HUES48 (cell line): Measurements from ENCODE around the gene ABCG1.

Source experiments
- H3K27ac ChIP-seq: one replicate; pipeline ENCODE4 v1.7.0; 2013; ENCODE audit warnings: low read depth, low read length, inconsistent platforms
- H3K27me3 ChIP-seq: 2 replicates; pipeline ENCODE4 v1.6.1; 2013; ENCODE audit warnings: mild to moderate bottlenecking, low read length; ENCODE audit not compliant: control insufficient read depth, insufficient read depth
- H3K36me3 ChIP-seq: 2 replicates; pipeline ENCODE4 v1.6.1; 2013; ENCODE audit warnings: low read length; ENCODE audit not compliant: control insufficient read depth, insufficient read depth
- H3K4me1 ChIP-seq: 2 replicates; pipeline ENCODE4 v1.6.1; 2013; ENCODE audit warnings: mild to moderate bottlenecking, low read length; ENCODE audit not compliant: control insufficient read depth, insufficient read depth
- H3K4me3 ChIP-seq: 2 replicates; pipeline ENCODE4 v1.5.1; 2013; ENCODE audit warnings: mild to moderate bottlenecking, low read depth, low read length
- H3K9ac ChIP-seq: 2 replicates; pipeline ENCODE4 v1.6.1; 2013; ENCODE audit warnings: mild to moderate bottlenecking, low read depth, low read length, moderate library complexity
- H3K9me3 ChIP-seq: 2 replicates; pipeline ENCODE4 v1.6.1; 2013; ENCODE audit warnings: low read length; ENCODE audit not compliant: control insufficient read depth, insufficient read depth

The ABCG1 gene

DNA sequence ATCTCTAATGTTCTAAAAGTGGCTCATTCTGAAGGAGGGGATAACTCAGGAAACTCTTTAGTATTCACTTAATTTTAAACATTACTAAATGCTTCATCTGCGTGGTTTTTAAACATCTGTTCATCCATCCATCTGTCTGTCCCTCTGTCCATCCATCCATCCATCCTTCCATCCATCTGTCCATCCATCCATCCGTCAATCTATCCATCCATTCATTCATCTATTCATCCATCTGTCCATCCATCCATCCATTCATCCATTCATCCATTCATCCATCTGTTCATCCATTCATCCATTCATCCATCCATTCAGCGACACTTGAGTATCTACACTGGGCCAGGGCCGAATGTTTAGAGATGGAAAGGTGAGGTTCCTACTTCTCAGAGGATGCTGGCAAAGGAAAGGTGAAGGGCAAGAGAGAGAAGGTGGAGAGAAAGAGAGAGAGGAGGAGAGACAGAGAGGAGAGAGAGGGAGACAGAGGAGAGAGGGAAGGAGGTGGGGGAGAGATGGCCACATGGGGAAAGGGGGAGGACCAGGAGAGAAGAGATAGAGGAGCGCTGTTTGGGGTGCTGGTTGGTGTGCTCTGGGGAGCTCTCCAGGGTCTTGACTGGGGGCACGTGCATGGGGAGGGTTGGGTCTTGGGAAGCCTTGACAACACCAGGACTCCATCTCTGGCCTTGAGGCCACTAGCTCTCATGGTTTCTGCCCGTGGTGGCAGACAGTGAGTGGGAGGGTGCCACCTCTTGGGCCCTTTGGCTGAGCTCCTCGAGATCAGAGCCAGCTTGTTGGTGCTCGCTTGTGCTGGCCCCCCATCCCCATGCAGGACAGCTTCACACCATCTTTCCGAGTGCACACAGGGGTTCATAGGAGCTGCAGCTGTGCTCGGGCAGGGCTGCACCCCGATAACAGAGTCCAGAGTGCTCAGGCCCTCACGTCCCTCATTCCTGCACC, 45.6 kb downstream of the ABCG1 start:
- no peaks in the 10 kb centered on the region for H3K36me3 ChIP-seq
- peaks cover 9% of the 10 kb centered on the region; the same call in 1 of the 2 replicates for H3K4me1 ChIP-seq
- no peaks in the 10 kb centered on the region for H3K9me3 ChIP-seq
- H3K27me3 ChIP-seq = no peaks in the 10 kb centered on the region
- no peak overlapping the region for H3K27ac ChIP-seq
- no peak overlapping the region for H3K4me3 ChIP-seq
- no peak overlapping the region for H3K9ac ChIP-seq

DNA sequence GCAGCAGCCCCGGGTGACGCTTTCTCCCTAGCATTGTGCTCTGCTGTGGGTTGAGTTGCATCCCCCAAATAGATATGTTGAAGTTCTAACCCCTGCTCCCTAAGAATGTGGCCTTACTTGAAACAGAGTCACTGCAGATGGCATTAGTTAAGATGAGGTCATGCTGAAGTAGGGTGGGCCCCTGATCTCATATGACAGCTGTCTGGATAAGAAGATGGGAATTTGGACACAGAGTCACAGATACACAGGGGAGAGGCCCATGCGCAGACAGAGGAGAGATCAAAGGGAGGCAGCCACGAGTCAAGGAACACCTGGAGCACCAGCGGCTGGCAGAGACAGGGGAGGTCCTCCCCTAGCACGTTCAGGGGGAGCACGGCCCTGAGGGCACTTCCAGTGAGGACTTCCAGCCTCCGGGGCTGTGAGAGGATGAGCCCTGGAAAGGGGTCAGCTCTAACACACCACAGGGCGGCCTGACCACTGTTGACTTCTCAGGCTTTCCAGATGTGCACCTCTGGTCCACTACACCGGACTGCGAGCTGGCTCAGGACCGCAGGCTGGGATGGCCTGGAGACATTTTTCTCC, 46.4 kb downstream of the ABCG1 start:
- Histone ChIP-seq H3K27me3 (no peaks in the 10 kb centered on the region), H3K9ac (no peak overlapping the region), H3K4me1 (peaks cover 9% of the 10 kb centered on the region; the same call in 1 of the 2 replicates), H3K36me3 (no peaks in the 10 kb centered on the region), H3K27ac (no peak overlapping the region), H3K9me3 (no peaks in the 10 kb centered on the region), H3K4me3 (no peak overlapping the region)

DNA sequence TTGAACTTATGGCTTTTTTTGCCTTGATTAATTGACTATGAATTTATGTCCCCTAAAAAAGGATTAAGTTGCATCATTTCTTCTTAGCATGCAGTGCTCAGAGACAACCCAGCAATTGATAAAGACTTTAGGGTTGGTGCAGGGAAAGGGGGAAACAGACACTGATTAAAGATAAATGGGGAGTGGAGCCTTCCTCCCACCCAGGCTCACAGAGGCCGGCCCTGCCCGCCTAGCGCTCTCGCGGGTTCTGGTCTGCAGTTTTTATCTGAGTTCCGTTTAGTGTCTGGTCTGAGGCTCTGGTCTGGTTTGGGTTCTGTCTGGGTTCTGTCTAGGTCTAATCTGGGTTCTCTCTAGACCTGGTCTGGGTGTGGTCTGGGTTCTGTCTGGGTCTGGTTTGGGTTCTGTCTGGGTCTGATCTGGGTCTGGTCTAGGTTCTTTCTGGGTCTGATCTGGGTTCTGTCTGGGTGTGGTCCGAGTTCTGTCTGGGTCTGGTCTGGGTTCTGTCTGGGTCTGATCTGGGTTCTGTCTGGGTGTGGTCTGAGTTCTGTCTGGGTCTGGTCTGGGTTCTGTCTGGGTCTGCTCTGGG, 48.1 kb downstream of the ABCG1 start:
- no peaks in the 10 kb centered on the region; the same call in 1 of the 2 replicates for H3K4me1 ChIP-seq
- no peak overlapping the region for H3K9ac ChIP-seq
- no peaks in the 10 kb centered on the region for H3K27me3 ChIP-seq
- no peaks in the 10 kb centered on the region for H3K9me3 ChIP-seq
- no peak overlapping the region for H3K4me3 ChIP-seq
- no peak overlapping the region for H3K27ac ChIP-seq
- no peaks in the 10 kb centered on the region for H3K36me3 ChIP-seq

DNA sequence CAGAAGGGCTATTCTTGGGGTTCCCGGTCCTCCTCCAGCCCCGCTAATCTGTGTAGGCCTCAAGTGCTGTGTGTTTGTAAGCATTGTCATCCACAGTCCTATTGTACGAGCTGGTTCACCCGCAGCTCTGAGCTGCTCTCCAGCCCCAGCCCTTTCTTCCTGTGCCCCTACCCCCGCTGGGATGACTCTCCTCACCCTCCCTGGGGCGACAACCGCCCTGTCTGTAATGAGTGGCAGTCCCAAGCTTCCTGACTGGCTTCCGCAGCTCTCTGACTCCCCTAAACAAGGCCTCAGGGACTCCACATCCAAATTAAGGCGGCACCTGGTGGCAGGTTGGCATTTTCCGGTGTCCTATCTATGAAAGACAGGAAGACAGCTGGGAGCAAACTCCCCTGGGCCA, 50.4 kb downstream of the ABCG1 start:
- Histone ChIP-seq H3K36me3 (no peaks in the 10 kb centered on the region), H3K9me3 (no peaks in the 10 kb centered on the region), H3K27me3 (no peaks in the 10 kb centered on the region), H3K4me3 (no peak overlapping the region), H3K27ac (no peak overlapping the region), H3K9ac (no peak overlapping the region), H3K4me1 (no peaks in the 10 kb centered on the region)

DNA sequence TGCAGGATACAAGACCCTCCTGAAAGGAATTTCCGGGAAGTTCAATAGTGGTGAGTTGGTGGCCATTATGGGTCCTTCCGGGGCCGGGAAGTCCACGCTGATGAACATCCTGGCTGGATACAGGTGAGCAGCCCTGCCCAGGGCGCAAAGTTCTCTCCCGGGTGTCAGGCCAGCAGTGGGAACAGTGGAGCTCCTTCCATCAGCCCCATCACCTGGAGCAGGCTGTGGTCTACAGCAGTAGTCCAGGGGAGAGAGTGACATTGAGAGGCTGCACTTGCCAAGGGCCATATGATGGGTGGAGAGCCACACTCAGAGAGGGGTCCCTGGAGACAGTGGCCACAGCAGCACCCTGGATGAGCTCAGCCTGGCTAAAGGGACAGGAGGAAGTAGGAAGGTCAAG, 52.1 kb downstream of the ABCG1 start:
- H3K36me3 ChIP-seq = no peaks in the 10 kb centered on the region
- H3K4me3 ChIP-seq = no peak overlapping the region
- H3K27me3 ChIP-seq = no peaks in the 10 kb centered on the region
- H3K27ac ChIP-seq = no peak overlapping the region
- no peak overlapping the region for H3K9ac ChIP-seq
- no peaks in the 10 kb centered on the region for H3K4me1 ChIP-seq
- no peaks in the 10 kb centered on the region for H3K9me3 ChIP-seq

DNA sequence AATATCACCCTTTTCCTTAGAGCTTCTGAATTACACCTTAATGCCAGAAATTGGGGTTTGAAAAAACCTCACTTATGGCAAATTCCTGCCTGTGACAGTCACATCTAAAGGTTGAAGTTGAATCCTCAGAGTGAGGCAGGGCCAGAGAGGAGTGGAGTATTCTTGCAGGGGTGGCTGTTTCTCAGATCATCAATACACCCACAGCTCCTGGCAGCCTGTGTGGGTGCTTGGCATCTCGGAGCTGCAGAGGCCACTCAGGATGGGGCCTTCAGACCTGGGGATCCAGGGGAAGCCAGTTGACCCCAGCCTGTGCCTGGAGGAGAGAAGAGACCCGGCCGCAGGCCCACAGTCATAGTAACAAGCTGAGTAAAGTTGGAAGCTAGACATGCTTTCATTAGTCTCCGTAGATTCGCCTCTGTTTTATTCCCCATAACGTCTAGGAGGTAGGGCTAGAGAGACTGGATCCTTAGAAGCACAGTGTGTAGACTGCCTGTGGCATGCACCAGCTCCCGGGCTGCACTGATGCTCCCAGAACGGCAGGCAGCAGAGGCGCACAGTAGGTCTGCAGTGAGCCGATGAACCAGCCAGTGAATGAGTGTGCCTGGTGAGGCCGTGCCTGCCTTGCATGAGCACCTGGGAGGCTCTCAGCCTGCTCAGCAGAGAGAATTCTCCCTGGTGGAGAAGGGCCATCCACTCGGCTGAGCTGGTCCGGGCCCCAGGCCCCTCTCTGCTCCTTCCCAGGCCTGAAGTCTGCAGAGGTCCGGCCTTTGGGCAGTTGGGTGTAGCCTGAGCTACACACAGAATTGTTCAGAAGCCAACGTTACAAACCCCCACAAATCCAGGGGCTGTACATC, 53.4 kb downstream of the ABCG1 start:
- Histone ChIP-seq H3K27me3 (no peaks in the 10 kb centered on the region), H3K4me3 (no peak overlapping the region), H3K9ac (no peak overlapping the region), H3K4me1 (no peaks in the 10 kb centered on the region), H3K9me3 (no peaks in the 10 kb centered on the region), H3K36me3 (no peaks in the 10 kb centered on the region), H3K27ac (no peak overlapping the region)

DNA sequence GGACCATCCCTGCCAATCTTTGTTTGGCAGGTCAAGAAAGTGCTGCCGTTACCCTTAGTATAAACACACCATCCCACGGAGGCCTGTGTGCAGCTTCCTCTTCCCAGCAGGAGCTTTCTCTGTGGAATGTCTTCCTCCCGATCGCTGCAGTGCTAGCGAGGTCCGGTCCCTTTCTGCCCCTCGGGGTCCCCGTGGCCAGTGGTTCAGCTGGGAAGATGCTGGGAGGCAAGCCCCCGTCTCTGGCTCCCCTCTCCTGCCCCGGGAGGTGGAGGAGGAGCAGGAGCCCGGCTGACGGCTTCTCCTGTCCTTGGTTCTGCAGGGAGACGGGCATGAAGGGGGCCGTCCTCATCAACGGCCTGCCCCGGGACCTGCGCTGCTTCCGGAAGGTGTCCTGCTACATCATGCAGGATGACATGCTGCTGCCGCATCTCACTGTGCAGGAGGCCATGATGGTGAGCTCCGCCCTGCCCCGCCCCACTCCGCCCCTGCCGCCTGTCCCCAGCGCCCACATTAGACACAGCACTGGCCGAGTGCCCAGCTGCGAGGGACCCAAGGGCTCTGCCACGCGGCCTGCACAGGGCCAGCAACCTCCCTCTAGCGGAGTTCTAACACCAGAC, 54.2 kb downstream of the ABCG1 start:
- Histone ChIP-seq H3K4me1 (no peaks in the 10 kb centered on the region), H3K27ac (no peak overlapping the region), H3K36me3 (no peaks in the 10 kb centered on the region), H3K4me3 (no peak overlapping the region), H3K27me3 (no peaks in the 10 kb centered on the region), H3K9me3 (no peaks in the 10 kb centered on the region), H3K9ac (no peak overlapping the region)

DNA sequence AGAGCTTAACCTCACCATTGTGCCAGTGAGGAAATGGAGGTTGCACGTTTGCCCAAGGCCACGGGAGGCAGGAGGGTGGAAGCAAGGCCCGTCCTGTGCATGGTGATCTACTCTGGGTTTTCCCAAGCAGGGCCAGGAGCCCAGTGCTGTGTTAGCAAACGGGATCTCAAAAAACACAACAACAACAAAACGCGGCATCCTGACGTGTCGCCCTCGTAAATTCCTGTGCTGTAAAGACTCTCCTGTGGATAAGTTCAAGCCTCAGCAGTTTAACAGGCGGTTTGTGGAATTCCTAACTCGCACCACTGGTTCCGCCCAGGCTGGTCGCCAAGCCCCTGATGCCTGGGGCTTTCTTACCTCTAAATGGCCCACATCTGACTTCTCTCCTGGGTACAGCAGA, 57.1 kb downstream of the ABCG1 start:
- H3K9me3 ChIP-seq = no peaks in the 10 kb centered on the region
- no peaks in the 10 kb centered on the region for H3K27me3 ChIP-seq
- no peak overlapping the region for H3K9ac ChIP-seq
- no peaks in the 10 kb centered on the region for H3K36me3 ChIP-seq
- H3K4me1 ChIP-seq = no peaks in the 10 kb centered on the region
- H3K4me3 ChIP-seq = no peak overlapping the region
- H3K27ac ChIP-seq = no peak overlapping the region

DNA sequence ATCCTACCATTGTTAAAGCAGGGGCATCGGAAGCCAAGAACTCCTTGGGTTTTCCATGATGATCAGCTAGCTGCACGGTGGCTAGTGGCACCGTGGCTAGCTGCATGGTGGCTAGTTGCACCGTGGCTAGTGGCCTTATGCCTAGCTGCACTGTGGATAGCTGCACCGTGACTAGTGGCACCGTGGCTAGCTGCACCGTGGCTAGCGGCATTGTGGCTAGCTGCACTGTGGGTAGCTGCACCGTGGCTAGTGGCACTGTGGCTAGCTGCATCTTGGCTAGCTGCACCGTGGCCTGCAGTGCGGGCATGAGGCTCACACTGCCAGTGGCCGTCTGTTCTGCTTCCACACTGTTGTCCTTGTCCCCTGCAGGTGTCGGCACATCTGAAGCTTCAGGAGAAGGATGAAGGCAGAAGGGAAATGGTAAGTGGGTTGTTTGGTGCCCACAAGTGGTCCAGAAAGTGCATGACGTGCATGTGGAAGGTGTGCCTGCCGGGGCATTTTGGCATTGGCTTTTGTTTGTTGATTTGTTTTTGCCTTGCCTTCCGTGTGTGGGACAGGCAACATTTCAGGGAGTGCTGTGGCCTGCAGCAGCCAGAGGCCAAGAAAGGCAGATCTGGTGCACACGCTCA, 57.7 kb downstream of the ABCG1 start:
- H3K4me3 ChIP-seq = no peak overlapping the region
- no peak overlapping the region for H3K27ac ChIP-seq
- H3K4me1 ChIP-seq = no peaks in the 10 kb centered on the region
- H3K27me3 ChIP-seq = no peaks in the 10 kb centered on the region
- no peaks in the 10 kb centered on the region for H3K9me3 ChIP-seq
- H3K9ac ChIP-seq = no peak overlapping the region
- no peaks in the 10 kb centered on the region for H3K36me3 ChIP-seq

DNA sequence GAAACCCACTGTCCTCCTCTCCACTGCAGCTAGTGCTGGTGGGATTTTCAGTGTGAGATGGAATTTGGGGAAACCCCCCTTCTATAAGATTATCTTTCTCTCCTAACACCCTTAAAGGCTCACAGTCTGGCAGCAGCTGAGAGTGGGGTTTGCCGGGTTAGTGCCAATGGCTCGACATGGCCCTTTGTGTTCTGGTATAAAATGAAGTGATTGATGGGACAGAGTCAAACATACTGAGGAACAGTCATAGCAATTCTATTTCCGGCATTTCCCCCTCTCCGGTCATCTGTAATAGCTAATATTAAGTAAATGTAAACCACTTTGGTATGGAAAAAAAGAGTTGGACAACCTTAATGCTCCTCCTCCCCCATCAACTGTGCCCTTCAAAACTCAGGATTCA, 58.7 kb downstream of the ABCG1 start:
- no peaks in the 10 kb centered on the region for H3K36me3 ChIP-seq
- no peaks in the 10 kb centered on the region for H3K27me3 ChIP-seq
- H3K27ac ChIP-seq = no peak overlapping the region
- no peak overlapping the region for H3K9ac ChIP-seq
- no peak overlapping the region for H3K4me3 ChIP-seq
- H3K9me3 ChIP-seq = no peaks in the 10 kb centered on the region
- no peaks in the 10 kb centered on the region for H3K4me1 ChIP-seq
